HepG2 (cell line): ENCODE measurements around the gene CDKN1C. TPM values are rescaled to one million over a fixed set of nuclear protein-coding genes. Genes with fewer than 3 reads are reported as not detected.

Experiments
- AKAP8 ChIP-seq: sonication (generic); formaldehyde crosslinking; IDR thresholded peaks from 2 replicates; pipeline ENCODE4 v1.5.1; 2020; ENCODE audit warnings: mild to moderate bottlenecking, missing genetic modification reagents
- FOXM1 ChIP-seq: sonication (generic); formaldehyde crosslinking; IDR thresholded peaks from 2 replicates; pipeline ENCODE4 v1.5.0; 2020; ENCODE audit warnings: missing genetic modification reagents
- JUNB ChIP-seq: sonication (generic); formaldehyde crosslinking; IDR thresholded peaks from 2 replicates; pipeline ENCODE4 v1.8.0; 2022; ENCODE audit warnings: missing genetic modification reagents, mild to moderate bottlenecking, borderline replicate concordance
- KMT2A ChIP-seq: sonication (generic); formaldehyde crosslinking; IDR thresholded peaks from 2 replicates; pipeline ENCODE4 v1.4.0; 2020; ENCODE audit warnings: missing genetic modification reagents
- LCORL ChIP-seq, 2 experiments: fragments of 450-650 bp in 1 of 2; sonication (generic) in 1 of 2; formaldehyde crosslinking in 1 of 2; IDR thresholded peaks; 2 replicates each; pipeline versions ENCODE4 v1.5.0 to v1.6.1; 2017 to 2020; ENCODE audit warnings: antibody characterized with exemption in 1 of 2, missing genetic modification reagents in 1 of 2
- REXO4 ChIP-seq: sonication (generic); formaldehyde crosslinking; IDR thresholded peaks from 2 replicates; pipeline ENCODE4 v1.8.0; 2022; ENCODE audit warnings: missing genetic modification reagents, mild to moderate bottlenecking, borderline replicate concordance
- SRF ChIP-seq: IDR thresholded peaks from 2 replicates; pipeline ENCODE4 v1.6.1; 2011; ENCODE audit warnings: mild to moderate bottlenecking, low read depth, low read length, moderate library complexity
- TCF12 ChIP-seq, 2 experiments: fragments of 450-650 bp in 1 of 2; sonication (generic) in 1 of 2; formaldehyde crosslinking in 1 of 2; IDR thresholded peaks; 2 replicates each; pipeline versions ENCODE4 v1.6.1 to v1.8.0; 2017 to 2022; ENCODE audit warnings: antibody characterized with exemption in 1 of 2, mild to moderate bottlenecking in 1 of 2, missing genetic modification reagents in 1 of 2, moderate library complexity in 1 of 2
- ZBTB7A ChIP-seq: sonication (generic); formaldehyde crosslinking; IDR thresholded peaks from 2 replicates; pipeline ENCODE4 v1.8.0; 2022; ENCODE audit warnings: mild to moderate bottlenecking, missing genetic modification reagents
- ZFY ChIP-seq: sonication (generic); formaldehyde crosslinking; IDR thresholded peaks from 2 replicates; pipeline ENCODE4 v1.4.0; 2020; ENCODE audit warnings: missing genetic modification reagents
- ZNF432 ChIP-seq: sonication (generic); formaldehyde crosslinking; IDR thresholded peaks from 2 replicates; pipeline ENCODE4 v1.5.0; 2020; ENCODE audit warnings: missing genetic modification reagents, mild to moderate bottlenecking, borderline replicate concordance
- ZNF749 ChIP-seq: sonication (generic); formaldehyde crosslinking; IDR thresholded peaks from 2 replicates; pipeline ENCODE4 v1.8.0; 2022; ENCODE audit warnings: mild to moderate bottlenecking, missing genetic modification reagents, moderate library complexity, borderline replicate concordance
- ZSCAN12 ChIP-seq: sonication (generic); formaldehyde crosslinking; IDR thresholded peaks from 2 replicates; pipeline ENCODE4 v1.9.0; 2021; ENCODE audit warnings: mild to moderate bottlenecking, missing genetic modification reagents
- polyA plus RNA-seq, 8 experiments: library from polyadenylated mRNA; depleted of rRNA in 3 of 8; stranded (reverse) in 7 of 8; unstranded in 1 of 8; fragments of >200 nt; fragmentation: Illumina TruSeq in 4 of 8; extraction: Trizol in 4 of 8; gene quantifications; 2 replicates each; pipeline versions ENCODE4 v1.2.1 to v1.2.3, GENCODE V29; 2011 to 2016; ENCODE audit warnings: low read depth in 4 of 8, missing spikeins in 1 of 8, mixed read lengths in 1 of 8; ENCODE audit not compliant: insufficient read depth in 1 of 8
- total RNA-seq, 5 experiments: library from RNA; depleted of rRNA; stranded (reverse); fragments of >200 nt; fragmentation: Illumina TruSeq; extraction: Trizol; gene quantifications; 2 replicates each; pipeline ENCODE4 v1.2.3, GENCODE V29; 2016; ENCODE audit warnings: low read depth in 1 of 5
- TF ChIP-seq, protein P1 (sequence below): sonication (generic); formaldehyde crosslinking; IDR thresholded peaks from 2 replicates; pipeline ENCODE4 v1.4.0; 2020; ENCODE audit warnings: mild to moderate bottlenecking, missing genetic modification reagents
- TF ChIP-seq, protein P2 (sequence below): sonication (generic); formaldehyde crosslinking; IDR thresholded peaks from 2 replicates; pipeline ENCODE4 v1.5.0; 2020; ENCODE audit warnings: missing genetic modification reagents
- TF ChIP-seq, protein P3 (sequence below), 2 experiments: sonication (generic) in 1 of 2; formaldehyde crosslinking in 1 of 2; IDR thresholded peaks; 2 replicates each; pipeline versions ENCODE4 v1.4.0 to v1.6.1; 2018 to 2020; ENCODE audit warnings: missing genetic modification reagents in 2 of 2, borderline replicate concordance in 1 of 2, low read depth in 1 of 2, mild to moderate bottlenecking in 1 of 2, missing biosample characterization in 1 of 2
- TF ChIP-seq, protein P4 (sequence below): sonication (generic); formaldehyde crosslinking; IDR thresholded peaks from 2 replicates; pipeline ENCODE4 v1.9.0; 2022; ENCODE audit warnings: low read depth, missing genetic modification reagents

Gene CDKN1C
- total and polyA plus RNA-seq, 2 of the 13 experiments (the other 11 are each of a cell fraction or from before 2014, with no cell fraction given): not detected

DNA sequence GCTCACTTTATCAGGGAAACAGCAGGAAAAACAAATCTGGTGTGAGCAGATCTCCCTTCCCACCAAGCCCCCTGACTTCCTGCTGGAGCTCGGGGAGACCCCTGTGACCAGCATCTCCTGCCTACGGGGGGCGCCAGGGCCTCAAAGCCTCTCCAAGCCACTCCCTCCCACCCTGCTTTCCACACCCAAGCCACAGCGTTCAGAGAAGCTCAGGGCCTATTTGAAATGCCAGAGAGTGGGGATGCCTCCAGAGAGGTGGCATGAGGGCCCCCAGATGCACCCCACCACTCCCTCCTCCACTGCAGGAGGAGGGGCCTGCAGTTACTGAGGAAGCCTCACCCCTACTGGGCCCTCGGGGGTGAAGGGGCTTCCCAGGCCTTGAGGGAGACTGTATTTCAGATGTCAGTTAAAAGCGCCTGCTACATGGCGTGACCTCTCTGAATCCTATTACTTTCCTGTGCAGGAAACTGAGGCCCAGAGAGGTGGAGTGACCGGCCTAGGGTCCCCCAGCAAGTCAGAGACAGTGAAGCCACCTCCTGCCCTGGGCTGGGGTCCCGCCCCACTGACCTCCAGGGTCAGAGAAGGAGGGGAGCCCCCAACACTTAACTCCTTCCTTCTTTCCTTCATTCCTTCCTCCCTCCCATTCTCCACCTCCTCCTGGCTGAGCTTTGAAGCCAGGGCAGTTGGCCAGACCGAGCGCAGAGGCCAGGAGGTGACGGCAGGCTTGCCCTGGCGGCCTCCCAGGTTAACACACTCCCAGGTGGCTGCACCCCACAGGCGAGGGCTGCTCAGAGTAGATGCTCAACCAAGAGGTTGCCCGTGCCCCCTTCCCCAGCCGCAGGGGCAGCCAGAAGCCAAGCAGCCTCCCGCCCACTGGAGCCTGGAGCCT is 6.0 kb upstream of the CDKN1C start (continued):
- TF ChIP-seq SRF (no peak), ZFY (no peak), ZSCAN12 (CRISPR knock-in tag) (no peak), LCORL (IDR thresholded peaks at IDR 0.05) (no peak), LCORL (CRISPR knock-in tag; IDR thresholded peaks at IDR 0.05) (0 out of 2 replicates have a peak, but pooled peaks have one; percentile 36), ZNF749 (CRISPR knock-in tag) (no peak), TCF12 (IDR thresholded peaks at IDR 0.05) (no peak), TCF12 (CRISPR knock-in tag; IDR thresholded peaks at IDR 0.05) (no peak), REXO4 (no peak), AKAP8 (CRISPR knock-in tag) (no peak), ZBTB7A (CRISPR knock-in tag) (no peak), ZNF432 (CRISPR knock-in tag) (no peak), FOXM1 (CRISPR knock-in tag) (no peak), KMT2A (CRISPR knock-in tag) (0 out of 2 replicates have a peak, but pooled peaks have one; percentile 23), JUNB (CRISPR knock-in tag) (no peak)
- TF ChIP-seq, protein P1, sequence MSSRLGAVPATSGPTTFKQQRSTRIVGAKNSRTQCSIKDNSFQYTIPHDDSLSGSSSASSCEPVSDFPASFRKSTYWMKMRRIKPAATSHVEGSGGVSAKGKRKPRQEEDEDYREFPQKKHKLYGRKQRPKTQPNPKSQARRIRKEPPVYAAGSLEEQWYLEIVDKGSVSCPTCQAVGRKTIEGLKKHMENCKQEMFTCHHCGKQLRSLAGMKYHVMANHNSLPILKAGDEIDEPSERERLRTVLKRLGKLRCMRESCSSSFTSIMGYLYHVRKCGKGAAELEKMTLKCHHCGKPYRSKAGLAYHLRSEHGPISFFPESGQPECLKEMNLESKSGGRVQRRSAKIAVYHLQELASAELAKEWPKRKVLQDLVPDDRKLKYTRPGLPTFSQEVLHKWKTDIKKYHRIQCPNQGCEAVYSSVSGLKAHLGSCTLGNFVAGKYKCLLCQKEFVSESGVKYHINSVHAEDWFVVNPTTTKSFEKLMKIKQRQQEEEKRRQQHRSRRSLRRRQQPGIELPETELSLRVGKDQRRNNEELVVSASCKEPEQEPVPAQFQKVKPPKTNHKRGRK (CRISPR knock-in tag): no peak
- TF ChIP-seq, protein P2, sequence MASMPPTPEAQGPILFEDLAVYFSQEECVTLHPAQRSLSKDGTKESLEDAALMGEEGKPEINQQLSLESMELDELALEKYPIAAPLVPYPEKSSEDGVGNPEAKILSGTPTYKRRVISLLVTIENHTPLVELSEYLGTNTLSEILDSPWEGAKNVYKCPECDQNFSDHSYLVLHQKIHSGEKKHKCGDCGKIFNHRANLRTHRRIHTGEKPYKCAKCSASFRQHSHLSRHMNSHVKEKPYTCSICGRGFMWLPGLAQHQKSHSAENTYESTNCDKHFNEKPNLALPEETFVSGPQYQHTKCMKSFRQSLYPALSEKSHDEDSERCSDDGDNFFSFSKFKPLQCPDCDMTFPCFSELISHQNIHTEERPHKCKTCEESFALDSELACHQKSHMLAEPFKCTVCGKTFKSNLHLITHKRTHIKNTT (CRISPR knock-in tag): no peak
- TF ChIP-seq, protein P3, sequence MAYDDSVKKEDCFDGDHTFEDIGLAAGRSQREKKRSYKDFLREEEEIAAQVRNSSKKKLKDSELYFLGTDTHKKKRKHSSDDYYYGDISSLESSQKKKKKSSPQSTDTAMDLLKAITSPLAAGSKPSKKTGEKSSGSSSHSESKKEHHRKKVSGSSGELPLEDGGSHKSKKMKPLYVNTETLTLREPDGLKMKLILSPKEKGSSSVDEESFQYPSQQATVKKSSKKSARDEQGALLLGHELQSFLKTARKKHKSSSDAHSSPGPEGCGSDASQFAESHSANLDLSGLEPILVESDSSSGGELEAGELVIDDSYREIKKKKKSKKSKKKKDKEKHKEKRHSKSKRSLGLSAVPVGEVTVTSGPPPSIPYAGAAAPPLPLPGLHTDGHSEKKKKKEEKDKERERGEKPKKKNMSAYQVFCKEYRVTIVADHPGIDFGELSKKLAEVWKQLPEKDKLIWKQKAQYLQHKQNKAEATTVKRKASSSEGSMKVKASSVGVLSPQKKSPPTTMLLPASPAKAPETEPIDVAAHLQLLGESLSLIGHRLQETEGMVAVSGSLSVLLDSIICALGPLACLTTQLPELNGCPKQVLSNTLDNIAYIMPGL (CRISPR knock-in tag; IDR thresholded peaks at IDR 0.05; ENCODE audit: borderline replicate concordance in 1 of 2, low read depth in 1 of 2): 0 out of 4 replicates have a peak, but pooled peaks of 1 of the 2 experiments have one; percentile 30
- TF ChIP-seq, protein P4, sequence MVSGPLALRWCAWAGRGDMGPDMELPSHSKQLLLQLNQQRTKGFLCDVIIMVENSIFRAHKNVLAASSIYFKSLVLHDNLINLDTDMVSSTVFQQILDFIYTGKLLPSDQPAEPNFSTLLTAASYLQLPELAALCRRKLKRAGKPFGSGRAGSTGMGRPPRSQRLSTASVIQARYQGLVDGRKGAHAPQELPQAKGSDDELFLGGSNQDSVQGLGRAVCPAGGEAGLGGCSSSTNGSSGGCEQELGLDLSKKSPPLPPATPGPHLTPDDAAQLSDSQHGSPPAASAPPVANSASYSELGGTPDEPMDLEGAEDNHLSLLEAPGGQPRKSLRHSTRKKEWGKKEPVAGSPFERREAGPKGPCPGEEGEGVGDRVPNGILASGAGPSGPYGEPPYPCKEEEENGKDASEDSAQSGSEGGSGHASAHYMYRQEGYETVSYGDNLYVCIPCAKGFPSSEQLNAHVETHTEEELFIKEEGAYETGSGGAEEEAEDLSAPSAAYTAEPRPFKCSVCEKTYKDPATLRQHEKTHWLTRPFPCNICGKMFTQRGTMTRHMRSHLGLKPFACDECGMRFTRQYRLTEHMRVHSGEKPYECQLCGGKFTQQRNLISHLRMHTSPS: peak; percentile 34; the same call in 1 of the 2 replicates
